ENCODE data around the gene GMDS.

GMDS gene

GRCh38 chr6:1940381-1940780 lies 305.0 kb downstream of the GMDS start:
- DNase-seq (ENCODE audit: low read depth) = no peak

GRCh38 chr6:1933292-1933691 lies 312.1 kb downstream of the GMDS start:
- no peak for DNase-seq (ENCODE audit: low read depth)

- no peak for DNase-seq (ENCODE audit: low read depth)
Measured at GRCh38 chr6:1931817-1932216, 313.6 kb downstream of the GMDS start.

GRCh38 chr6:1930356-1930755 lies 315.0 kb downstream of the GMDS start:
- DNase-seq (ENCODE audit: low read depth) = no peak

GRCh38 chr6:1929931-1930330 lies 315.5 kb downstream of the GMDS start:
- no peak for DNase-seq (ENCODE audit: low read depth)

GRCh38 chr6:1925743-1926430 lies 319.5 kb downstream of the GMDS start:
- no peak for DNase-seq (ENCODE audit: low read depth)

GRCh38 chr6:1923449-1923848 lies 322.0 kb downstream of the GMDS start:
- no peak for DNase-seq (ENCODE audit: low read depth)

GRCh38 chr6:1917626-1918371 lies 327.6 kb downstream of the GMDS start:
- peak; percentile 26 for DNase-seq (ENCODE audit: low read depth)

- DNase-seq (ENCODE audit: low read depth) = no peak
Measured at GRCh38 chr6:1916334-1917070, 328.9 kb downstream of the GMDS start.

GRCh38 chr6:1915226-1915625 lies 330.2 kb downstream of the GMDS start:
- DNase-seq (ENCODE audit: low read depth) = no peak

GRCh38 chr6:1913577-1913976 lies 331.8 kb downstream of the GMDS start:
- no peak for DNase-seq (ENCODE audit: low read depth)

- DNase-seq (ENCODE audit: low read depth) = no peak
Measured at GRCh38 chr6:1912731-1913130, 332.7 kb downstream of the GMDS start.

- DNase-seq (ENCODE audit: low read depth) = no peak
Measured at GRCh38 chr6:1911474-1911873, 333.9 kb downstream of the GMDS start.

GRCh38 chr6:1910621-1911407 lies 334.6 kb downstream of the GMDS start:
- no peak for DNase-seq (ENCODE audit: low read depth)

- DNase-seq (ENCODE audit: low read depth) = no peak
Measured at GRCh38 chr6:1908784-1909183, 336.6 kb downstream of the GMDS start.

GRCh38 chr6:1906609-1907008 lies 338.8 kb downstream of the GMDS start:
- no peak for DNase-seq (ENCODE audit: low read depth)

GRCh38 chr6:1906014-1906413 lies 339.4 kb downstream of the GMDS start:
- no peak for DNase-seq (ENCODE audit: low read depth)

GRCh38 chr6:1904898-1905297 lies 340.5 kb downstream of the GMDS start:
- no peak for DNase-seq (ENCODE audit: low read depth)

- DNase-seq (ENCODE audit: low read depth) = no peak
Measured at GRCh38 chr6:1904466-1904799, 341.0 kb downstream of the GMDS start.

- no peak for DNase-seq (ENCODE audit: low read depth)
Measured at GRCh38 chr6:1903780-1904465, 341.5 kb downstream of the GMDS start.

- DNase-seq (ENCODE audit: low read depth) = no peak
Measured at GRCh38 chr6:1901556-1901955, 343.8 kb downstream of the GMDS start.

- DNase-seq (ENCODE audit: low read depth) = no peak
Measured at GRCh38 chr6:1896897-1897296, 348.5 kb downstream of the GMDS start.

Measured in stimulated activated CD8-positive, alpha-beta memory T cell treated with anti-CD3 and anti-CD28 coated beads, Interleukin-4, amount 100 ng/mL, for 24 hours (primary cell).